IPS-18c (cell line): ENCODE data around the gene ATXN7L1.

ENCODE experiments used
- H3K4me3 ChIP-seq: 2 replicates; pipeline ENCODE4 v1.7.0; 2013; ENCODE audit warnings: low read depth, mild to moderate bottlenecking, low read length, moderate library complexity; ENCODE audit not compliant: insufficient read depth
- H3K9me3 ChIP-seq: one replicate; pipeline ENCODE4 v1.6.1; 2013; ENCODE audit warnings: mild to moderate bottlenecking, low read length, moderate library complexity; ENCODE audit not compliant: control insufficient read depth, insufficient read depth

The ATXN7L1 gene

DNA sequence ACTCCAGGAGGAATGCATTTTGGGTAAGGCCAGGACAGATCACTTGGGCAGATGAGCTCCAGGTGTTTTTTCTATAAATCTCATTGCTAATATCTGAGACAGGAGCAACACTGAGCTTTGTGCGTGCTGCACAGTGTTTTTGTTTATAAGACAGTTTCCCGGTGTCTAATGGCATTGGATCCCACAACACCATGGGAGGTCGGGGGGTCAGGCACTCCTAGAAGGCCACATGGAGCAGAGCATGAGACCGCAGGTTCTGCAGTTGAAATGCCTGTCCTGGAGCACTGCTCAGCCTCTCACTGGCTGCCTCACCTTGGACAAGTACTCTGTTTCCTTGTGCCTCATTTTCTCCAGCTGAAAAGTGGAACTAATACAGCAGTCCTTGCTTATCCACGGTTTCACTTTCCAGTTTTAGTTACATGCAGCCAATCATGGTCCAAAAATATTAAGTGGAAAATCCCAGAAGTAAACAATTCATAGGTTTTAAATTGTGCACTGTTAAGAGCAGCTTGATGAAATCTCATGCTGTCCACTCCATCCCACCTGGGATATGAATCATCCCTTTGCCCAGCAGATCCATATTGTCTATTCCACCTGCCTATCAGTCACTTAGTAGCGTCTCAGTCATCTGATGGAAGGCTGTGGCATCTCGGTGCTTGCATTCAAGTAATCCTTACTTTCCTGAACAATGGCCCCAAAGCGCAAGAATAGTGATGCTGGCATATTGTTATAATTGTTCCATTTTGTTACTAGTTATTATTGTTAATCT lies 35.2 kb downstream of the ATXN7L1 start:
- no peak overlapping the region for H3K4me3 ChIP-seq

DNA sequence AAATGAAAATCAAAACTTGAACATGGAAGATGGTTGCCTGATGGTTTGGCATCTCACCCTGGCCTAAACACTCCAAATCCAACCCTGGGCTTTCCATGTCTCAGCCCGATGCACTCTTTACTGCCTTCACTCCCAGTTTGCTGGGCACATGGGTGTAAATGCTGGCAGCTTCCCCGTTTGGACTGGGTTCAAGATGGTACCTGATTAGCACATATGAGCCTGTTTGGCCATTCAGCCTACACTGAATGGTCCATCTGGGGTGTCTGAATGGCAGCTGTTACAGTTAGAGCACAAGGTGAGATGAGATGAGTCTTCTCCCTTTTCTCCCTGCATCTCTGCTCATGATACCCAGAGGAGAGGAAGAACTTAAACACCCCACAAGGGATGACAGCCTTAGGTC lies 37.1 kb downstream of the ATXN7L1 start:
- Histone ChIP-seq H3K4me3 (no peak overlapping the region), H3K9me3 (no peaks in the 10 kb centered on the region)

More for the DNA sequence above, 35.2 kb downstream of the ATXN7L1 start:
- no peaks in the 10 kb centered on the region for H3K9me3 ChIP-seq

DNA sequence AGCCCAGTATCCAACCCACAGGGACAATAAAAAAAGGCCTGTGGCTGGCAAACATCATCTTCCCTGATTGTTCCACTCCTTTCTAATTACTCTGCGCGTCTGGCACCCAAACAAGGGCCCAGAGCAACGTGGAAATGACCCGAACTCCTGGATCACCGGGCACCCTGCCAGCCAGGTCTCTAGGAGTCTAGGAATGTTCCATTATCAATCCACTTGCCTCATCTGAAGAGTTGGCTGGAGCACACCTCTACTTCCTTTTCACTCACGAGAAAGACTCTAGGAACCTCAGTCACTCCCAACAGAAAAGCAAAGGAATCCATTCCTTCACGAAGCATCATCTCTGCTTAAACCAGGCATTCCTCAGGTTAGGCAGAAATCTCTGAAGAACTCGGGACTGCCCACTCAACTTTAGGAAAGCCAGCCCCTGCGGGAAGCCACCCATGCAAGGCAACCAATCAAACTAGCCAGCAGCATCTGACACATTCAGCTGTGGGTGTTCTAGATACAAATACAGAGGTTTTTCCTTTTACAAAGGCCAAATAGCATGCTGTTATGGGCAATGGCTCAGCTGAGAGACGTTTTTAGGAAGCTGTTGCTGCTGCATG lies 37.7 kb downstream of the ATXN7L1 start:
- Histone ChIP-seq H3K9me3 (no peaks in the 10 kb centered on the region), H3K4me3 (no peak overlapping the region)

DNA sequence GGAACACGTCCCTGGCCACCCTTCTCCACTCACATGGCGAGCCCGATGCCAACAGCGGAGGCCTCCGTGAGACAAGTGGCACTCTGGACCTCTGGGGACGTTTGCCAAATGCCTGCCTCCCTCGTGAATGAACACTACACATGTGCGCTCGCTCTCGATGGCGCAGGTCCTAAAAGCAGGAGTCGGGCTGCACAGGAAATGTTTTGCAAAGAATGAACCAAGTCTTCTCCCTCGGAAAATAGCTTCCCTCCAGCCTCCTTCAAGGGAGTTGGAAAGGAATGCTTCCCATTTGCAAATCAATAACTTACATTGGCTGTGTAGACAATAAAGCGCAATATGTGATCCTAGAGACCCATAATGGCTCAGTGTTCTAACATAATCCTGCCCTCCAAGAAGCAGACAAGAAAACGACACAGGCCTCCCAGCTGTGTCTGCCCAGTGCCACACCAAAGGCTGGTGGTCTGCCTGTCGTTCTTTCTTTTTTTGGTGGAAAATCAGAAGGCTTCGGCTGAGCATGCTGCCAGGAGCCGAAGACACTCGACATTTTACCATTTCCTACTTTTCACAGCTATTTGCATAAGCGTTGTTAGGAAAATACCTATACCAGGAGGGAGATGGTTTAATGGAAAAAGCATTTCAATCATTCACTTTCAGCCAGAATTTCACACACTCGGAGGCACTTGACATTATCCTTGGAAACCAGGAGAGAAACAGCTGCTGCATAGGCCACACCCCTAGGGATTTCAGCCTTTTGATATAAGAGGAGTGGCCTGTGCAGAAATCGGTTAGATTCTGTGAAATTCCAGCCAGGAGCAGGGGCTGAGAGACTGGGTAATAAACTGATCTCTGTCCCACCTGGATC lies 38.4 kb downstream of the ATXN7L1 start:
- H3K9me3 ChIP-seq: no peaks in the 10 kb centered on the region
- H3K4me3 ChIP-seq: peak overlapping the region; percentile 22; the same call in 1 of the 2 replicates

DNA sequence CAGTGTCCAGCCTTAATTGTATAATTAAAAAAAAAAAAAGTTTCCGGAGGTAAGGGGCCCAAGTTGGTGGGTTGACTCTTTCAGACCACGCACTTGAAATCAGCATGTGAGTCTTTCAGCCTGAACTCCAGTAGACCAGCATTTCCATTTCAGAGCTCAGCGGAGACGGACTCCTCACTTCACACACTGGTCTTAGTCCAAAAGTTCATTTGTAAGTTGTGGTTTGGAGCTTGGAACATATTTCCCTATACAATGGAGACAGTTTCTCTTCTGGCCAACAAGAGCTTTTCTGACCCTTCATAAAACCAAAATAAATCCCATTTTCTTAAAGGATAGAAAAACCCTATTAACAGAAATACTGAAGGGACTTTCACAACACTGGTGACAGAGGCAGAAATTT lies 41.0 kb downstream of the ATXN7L1 start:
- H3K9me3 ChIP-seq: no peaks in the 10 kb centered on the region
- no peak overlapping the region for H3K4me3 ChIP-seq

DNA sequence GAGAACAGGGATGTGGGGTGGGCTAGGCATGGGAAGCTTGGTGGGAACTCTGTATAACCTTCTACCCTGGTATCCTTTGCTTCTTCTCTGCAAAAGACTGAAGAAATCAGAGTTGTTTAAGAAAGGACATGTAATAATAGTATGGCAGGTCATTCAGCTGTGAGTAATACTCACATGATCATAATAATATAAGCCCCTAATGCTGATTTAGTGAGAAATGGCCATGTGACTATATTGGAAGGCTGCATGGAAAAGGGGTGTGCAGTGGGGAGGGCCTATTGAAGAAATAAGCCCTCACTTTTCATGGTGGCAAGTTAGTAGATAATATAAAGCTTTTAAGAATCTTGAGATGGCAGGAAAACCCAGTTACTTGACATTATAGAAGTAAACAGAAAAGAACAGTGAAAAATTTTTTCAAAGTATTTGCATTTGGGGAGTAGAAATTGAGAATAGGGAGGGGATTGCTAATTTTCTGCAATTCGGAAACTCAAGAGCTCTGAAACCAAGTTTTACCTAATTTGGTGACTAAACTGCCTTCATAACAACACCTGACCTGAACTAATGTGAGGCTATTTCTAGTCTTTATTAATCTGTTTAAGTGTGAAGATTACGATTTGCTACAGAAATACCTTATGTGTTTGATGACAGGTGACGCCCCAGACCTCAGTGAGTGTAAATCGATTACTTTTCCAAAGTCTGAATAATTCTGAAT lies 44.4 kb downstream of the ATXN7L1 start:
- Histone ChIP-seq H3K9me3 (no peaks in the 10 kb centered on the region), H3K4me3 (no peak overlapping the region)

DNA sequence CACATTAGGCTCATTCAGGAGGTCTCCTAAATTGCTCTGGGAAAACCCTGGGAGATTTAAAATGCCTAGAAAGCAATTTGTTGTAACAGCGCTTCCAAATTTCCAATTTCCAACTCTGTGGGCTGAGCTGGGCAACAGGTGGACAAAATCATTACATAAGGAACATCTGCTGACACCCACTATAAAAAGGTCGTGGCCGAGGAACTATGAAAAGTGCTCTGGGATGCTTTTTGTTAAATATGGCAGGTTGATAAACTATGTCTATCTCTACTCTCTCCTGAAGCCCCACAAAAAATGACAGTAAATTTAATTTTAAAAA lies 45.1 kb downstream of the ATXN7L1 start:
- H3K4me3 ChIP-seq: no peak overlapping the region

DNA sequence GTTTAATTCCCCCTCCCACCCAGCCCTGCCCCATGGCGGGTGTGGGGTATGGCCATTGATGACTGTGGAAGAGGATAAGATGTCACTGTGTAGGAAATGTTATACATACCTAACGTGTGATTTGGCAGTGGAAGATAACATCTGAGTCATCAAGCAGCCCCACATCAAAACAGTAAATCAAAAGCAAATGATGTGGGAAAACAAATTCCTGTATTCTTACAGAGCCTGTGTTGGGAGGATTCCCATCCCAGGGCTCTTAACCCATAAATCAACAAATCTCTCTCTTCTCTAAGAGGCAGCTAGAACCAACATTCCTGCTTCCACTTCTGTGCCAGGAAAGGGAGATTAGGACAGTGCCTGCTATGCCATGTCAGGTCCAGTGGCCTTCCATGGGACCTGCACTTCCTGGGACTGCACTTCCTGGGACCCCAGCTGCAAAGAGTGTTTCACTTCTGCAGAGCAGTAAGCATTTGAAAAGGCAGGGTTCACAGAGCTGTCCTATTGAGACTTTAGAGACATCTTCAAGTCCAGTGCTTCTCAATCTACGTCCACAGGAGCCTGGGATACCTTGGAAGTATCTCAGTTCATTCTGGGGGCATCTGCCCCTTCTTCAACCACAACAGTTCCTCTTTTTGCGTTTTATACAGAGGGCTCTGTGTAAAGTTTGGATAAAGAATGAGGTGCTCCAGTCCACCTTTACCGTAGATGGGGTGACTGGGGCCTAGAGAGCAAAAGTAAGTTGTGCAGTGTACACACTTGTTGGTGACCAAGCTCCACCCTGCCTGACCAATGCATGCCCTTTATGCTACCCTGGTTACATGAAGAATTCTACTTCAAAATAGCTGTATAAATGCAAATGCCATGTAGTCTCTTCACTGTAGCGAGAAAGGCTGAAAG lies 45.7 kb downstream of the ATXN7L1 start:
- no peak overlapping the region for H3K4me3 ChIP-seq
- no peaks in the 10 kb centered on the region for H3K9me3 ChIP-seq

More for the DNA sequence above, 45.1 kb downstream of the ATXN7L1 start:
- H3K9me3 ChIP-seq: no peaks in the 10 kb centered on the region

DNA sequence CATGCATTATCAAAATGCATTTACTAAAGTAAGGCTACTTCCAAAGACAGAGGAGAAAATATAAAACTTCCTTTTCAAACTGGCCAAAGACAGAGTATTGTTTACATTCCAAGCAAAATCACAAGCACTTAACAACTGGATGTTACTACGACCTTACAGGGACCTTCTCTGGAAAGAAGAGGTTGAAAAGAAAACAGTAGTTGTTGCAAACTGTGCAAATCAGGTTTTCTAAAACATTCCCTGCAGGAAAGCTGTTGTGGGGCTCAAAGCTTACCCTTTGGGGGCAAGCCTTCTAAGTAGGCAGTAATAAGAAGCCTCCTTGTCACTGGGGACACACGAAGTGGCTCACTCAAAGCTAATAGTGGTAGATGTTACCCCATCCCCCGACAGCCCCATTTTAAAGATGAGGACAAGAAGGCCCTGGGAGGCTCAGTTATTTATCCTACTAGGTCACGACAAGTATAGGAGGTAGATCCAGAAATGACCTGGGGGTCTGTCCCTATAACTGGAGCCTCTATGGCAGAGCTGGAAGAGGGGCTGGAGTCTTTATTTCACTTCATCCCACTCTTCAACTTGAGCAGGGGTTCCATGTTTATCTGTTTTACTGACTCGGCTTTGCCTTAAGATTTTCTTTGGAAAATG lies 46.6 kb downstream of the ATXN7L1 start:
- H3K4me3 ChIP-seq: no peak overlapping the region
- no peaks in the 10 kb centered on the region for H3K9me3 ChIP-seq

DNA sequence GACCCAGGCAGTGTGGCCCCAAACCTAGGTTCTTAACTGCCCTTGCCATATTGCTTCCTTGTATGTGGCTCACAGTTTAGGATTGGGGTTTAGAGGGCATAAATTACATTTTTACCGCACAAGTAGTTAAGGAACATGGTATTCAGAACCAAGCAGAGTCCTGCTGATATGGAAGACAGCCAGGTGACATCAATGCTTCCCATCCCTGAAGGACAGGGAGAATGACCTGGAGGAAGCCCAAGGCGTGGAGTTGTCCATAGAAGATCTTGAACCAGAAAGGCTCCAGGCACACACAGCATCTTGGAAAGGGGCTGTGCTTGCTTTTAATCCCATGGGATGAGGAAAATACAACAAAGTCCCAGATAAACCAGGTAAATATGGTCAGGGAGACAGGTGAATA lies 48.3 kb downstream of the ATXN7L1 start:
- Histone ChIP-seq H3K4me3 (no peak overlapping the region), H3K9me3 (no peaks in the 10 kb centered on the region)

DNA sequence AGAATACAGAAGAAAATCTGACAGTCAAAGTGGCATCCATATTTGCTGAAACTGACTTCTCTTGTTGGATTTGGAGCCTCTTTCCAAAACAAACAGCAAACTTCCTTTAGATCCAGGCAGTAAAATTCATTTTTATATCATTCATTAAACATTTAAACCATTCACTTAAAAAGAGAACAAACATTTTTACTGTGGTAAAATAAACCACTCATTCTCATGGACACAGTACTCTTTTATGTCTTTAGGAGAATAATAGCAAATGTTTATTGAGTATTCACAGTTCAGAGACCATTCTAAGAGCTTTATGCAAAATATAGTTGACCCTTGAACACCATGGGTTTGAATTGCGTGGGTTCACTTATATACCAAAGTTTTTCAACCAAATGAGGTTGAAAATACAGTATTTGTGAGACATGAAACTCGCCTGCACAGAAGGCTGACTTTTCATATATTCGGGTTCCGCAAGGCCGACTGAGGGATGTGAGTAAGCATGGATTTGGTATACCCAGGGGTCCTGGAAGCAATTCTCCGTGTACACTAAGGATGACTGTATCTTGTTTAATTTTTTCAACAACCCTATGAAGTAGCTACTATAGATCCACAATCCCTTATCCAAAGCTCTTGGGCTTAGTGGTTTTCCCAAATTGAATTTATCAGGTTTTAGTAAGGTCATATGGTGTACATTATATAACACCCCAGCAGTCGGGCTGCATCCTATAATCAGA lies 49.1 kb downstream of the ATXN7L1 start:
- no peak overlapping the region for H3K4me3 ChIP-seq
- H3K9me3 ChIP-seq: no peaks in the 10 kb centered on the region

DNA sequence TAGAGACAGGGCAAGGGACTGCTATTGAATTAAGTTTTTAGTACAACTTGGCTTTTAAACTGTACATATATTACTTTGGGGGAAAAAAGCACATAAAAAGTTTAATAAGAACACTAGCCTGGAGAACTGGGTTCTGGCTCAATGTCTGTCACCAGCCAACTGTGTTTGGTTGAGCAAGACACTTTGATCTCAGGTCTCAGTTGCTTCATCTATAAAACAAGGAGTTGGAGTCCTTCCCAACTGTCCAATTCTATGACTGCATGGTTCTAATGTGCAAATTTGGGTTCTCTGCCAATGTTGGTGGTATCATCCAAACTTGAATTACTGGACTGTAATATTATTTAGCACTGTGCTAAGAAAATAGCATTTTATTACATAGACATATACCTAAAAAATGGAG lies 50.3 kb downstream of the ATXN7L1 start:
- H3K4me3 ChIP-seq: no peak overlapping the region
- H3K9me3 ChIP-seq: no peaks in the 10 kb centered on the region

DNA sequence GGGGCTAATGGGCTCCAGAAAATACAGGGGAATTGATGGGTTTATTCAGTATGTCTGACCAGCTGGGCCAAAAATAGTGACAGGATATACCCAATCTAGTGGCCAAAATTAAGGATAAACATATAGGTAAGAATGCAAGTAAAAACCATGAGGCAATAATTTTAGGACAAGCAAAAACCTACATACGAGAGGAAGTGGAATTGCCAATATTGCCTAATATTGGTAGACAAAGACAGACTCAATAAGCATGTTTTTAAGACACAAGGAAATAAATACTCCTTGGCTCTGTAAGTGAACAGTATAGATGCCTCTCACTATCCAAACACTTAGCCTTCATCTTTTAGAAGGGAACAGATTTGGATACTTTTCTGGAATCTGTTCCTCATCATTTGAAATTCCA lies 51.0 kb downstream of the ATXN7L1 start:
- Histone ChIP-seq H3K4me3 (no peak overlapping the region), H3K9me3 (no peaks in the 10 kb centered on the region)

DNA sequence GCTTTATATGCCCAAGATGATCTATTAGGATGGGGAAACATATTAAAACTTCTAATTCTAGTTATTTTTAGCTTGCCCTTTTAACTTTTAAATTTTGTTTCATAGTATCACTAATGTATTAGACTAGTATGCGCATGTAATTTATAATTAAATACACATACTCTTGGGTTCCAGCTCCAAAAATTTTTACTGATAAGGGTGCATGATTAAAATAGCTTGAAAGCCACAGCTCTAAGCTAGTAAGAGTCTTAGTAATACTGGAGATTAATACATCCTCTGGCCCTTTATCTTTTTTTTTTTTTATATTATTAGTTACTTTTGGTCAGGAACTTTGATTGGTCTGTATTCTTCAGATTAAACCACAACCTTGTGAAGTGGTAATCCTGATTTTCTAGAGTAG lies 53.6 kb downstream of the ATXN7L1 start:
- H3K9me3 ChIP-seq: no peaks in the 10 kb centered on the region
- no peak overlapping the region for H3K4me3 ChIP-seq

DNA sequence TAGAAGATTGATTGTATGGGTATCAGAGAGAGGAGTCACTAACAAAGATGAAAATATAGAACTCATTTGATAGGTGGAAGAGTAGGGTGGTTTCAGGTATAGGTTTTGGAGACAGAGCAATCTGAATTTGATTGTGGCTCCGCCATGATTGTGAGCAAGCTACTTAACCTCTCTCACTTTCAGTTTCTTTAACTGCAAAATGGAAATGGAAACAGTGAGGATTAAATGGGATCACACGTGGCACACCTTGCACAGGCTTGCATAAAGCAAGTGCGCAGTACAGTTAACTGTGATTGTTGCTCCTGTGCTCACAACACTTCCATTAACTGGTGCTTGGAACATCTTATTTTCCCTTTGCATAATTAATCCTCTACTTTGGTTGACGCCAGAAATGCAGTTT lies 54.9 kb downstream of the ATXN7L1 start:
- Histone ChIP-seq H3K9me3 (no peaks in the 10 kb centered on the region), H3K4me3 (no peak overlapping the region)
